H1 (cell line): Measurements from ENCODE around the gene HRH1. TPM values are rescaled to one million over a fixed set of nuclear protein-coding genes. Genes with fewer than 3 reads are reported as not detected.

Experiments
- CTBP2 ChIP-seq: IDR thresholded peaks from 2 replicates; pipeline ENCODE4 v1.7.0; 2011; ENCODE audit warnings: borderline replicate concordance, mild to moderate bottlenecking, moderate library complexity, mixed read lengths, low read length; ENCODE audit not compliant: insufficient read depth, insufficient read length
- MAFK ChIP-seq: IDR thresholded peaks from 2 replicates; pipeline ENCODE4 v1.6.1; 2012; ENCODE audit warnings: low read depth, mild to moderate bottlenecking, improper control_type of control experiment, low read length
- NANOG ChIP-seq: IDR thresholded peaks from 2 replicates; pipeline ENCODE4 v1.6.1; 2011; ENCODE audit warnings: low read length, low read depth, mild to moderate bottlenecking, inconsistent platforms; ENCODE audit not compliant: insufficient read depth, poor library complexity, severe bottlenecking
- PHF8 ChIP-seq: fragments of 200-600 bp; sonication (generic); conservative IDR thresholded peaks from 2 replicates; pipeline ENCODE4 v1.7.1; 2012; ENCODE audit warnings: low read depth, mild to moderate bottlenecking, inconsistent platforms, low read length, moderate library complexity
- SIRT6 ChIP-seq: IDR thresholded peaks from one replicate; pipeline ENCODE4 v1.7.1; 2012; ENCODE audit warnings: low read length, inconsistent platforms
- SIX5 ChIP-seq: IDR thresholded peaks from 2 replicates; pipeline ENCODE4 v1.6.1; 2011; ENCODE audit warnings: mild to moderate bottlenecking, low read depth, low read length
- SUZ12 ChIP-seq: fragments of 200-600 bp; sonication (generic); IDR thresholded peaks from 2 replicates; pipeline ENCODE4 v1.6.1; 2012; ENCODE audit warnings: mild to moderate bottlenecking, inconsistent platforms, low read length, moderate library complexity, mixed read lengths
- polyA plus RNA-seq, 7 experiments: library from polyadenylated mRNA; depleted of rRNA in 3 of 7; stranded (reverse) in 5 of 7; unstranded in 2 of 7; fragments of >200 nt in 5 of 7; fragments of 200-250 nt in 2 of 7; gene quantifications; 1 replicate in 5 of 7; 2 replicates in 1 of 7; 4 replicates in 1 of 7; pipeline versions ENCODE4 v1.2.1 to v1.2.3, GENCODE V29; 2011 to 2013; ENCODE audit warnings: missing spikeins in 2 of 7, mixed read lengths in 2 of 7
- total RNA-seq: library from RNA; stranded (reverse); fragmentation: NEBNext Ultra II Directional; extraction: Animal tissue kit (Norgen Biotek cat#: 25700); gene quantifications from 2 replicates; pipeline ENCODE4 v1.2.1, GENCODE V29; 2021
- TF ChIP-seq, protein P1 (sequence below): fragments of 300-600 bp; sonication (generic); IDR thresholded peaks from 2 replicates; pipeline ENCODE4 v1.7.1; 2012; ENCODE audit warnings: low read length, moderate library complexity, mild to moderate bottlenecking, inconsistent platforms; ENCODE audit not compliant: insufficient replicate concordance

HRH1 gene
- total and polyA plus RNA-seq, 2 of the 8 experiments (the other 6 are each of a cell fraction or from before 2014, with no cell fraction given) = 0.11 TPM; not detected in 1

DNA sequence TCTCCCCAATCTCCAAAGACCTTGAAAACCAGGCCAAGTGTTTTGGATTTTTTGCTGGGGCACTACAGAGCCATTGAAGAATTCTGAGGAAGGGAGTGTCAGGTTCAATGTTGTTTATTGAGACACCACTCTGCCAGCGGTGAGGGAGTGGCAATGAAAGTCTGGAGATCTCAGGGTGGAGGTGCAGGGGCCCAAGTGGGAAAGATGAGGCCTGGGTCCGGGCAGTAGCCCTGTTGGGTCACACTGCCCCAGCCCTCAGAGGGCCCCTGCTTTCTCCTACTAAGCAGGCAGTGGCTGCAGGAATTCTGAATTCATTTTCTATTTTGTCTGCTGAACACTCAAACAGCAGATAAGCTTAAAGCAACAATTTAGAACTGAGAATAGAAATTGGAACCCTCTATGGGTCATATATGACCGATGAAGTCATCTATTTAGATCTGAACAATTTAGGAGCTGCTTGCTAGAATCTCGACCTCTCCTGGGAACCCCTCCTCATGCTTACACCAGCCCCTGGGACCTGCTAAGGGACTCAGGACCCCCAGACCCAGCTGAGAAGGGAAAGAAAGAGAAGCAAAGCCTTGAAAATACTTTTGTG, 17.9 kb downstream of the HRH1 start (continued):
- TF ChIP-seq, protein P1, sequence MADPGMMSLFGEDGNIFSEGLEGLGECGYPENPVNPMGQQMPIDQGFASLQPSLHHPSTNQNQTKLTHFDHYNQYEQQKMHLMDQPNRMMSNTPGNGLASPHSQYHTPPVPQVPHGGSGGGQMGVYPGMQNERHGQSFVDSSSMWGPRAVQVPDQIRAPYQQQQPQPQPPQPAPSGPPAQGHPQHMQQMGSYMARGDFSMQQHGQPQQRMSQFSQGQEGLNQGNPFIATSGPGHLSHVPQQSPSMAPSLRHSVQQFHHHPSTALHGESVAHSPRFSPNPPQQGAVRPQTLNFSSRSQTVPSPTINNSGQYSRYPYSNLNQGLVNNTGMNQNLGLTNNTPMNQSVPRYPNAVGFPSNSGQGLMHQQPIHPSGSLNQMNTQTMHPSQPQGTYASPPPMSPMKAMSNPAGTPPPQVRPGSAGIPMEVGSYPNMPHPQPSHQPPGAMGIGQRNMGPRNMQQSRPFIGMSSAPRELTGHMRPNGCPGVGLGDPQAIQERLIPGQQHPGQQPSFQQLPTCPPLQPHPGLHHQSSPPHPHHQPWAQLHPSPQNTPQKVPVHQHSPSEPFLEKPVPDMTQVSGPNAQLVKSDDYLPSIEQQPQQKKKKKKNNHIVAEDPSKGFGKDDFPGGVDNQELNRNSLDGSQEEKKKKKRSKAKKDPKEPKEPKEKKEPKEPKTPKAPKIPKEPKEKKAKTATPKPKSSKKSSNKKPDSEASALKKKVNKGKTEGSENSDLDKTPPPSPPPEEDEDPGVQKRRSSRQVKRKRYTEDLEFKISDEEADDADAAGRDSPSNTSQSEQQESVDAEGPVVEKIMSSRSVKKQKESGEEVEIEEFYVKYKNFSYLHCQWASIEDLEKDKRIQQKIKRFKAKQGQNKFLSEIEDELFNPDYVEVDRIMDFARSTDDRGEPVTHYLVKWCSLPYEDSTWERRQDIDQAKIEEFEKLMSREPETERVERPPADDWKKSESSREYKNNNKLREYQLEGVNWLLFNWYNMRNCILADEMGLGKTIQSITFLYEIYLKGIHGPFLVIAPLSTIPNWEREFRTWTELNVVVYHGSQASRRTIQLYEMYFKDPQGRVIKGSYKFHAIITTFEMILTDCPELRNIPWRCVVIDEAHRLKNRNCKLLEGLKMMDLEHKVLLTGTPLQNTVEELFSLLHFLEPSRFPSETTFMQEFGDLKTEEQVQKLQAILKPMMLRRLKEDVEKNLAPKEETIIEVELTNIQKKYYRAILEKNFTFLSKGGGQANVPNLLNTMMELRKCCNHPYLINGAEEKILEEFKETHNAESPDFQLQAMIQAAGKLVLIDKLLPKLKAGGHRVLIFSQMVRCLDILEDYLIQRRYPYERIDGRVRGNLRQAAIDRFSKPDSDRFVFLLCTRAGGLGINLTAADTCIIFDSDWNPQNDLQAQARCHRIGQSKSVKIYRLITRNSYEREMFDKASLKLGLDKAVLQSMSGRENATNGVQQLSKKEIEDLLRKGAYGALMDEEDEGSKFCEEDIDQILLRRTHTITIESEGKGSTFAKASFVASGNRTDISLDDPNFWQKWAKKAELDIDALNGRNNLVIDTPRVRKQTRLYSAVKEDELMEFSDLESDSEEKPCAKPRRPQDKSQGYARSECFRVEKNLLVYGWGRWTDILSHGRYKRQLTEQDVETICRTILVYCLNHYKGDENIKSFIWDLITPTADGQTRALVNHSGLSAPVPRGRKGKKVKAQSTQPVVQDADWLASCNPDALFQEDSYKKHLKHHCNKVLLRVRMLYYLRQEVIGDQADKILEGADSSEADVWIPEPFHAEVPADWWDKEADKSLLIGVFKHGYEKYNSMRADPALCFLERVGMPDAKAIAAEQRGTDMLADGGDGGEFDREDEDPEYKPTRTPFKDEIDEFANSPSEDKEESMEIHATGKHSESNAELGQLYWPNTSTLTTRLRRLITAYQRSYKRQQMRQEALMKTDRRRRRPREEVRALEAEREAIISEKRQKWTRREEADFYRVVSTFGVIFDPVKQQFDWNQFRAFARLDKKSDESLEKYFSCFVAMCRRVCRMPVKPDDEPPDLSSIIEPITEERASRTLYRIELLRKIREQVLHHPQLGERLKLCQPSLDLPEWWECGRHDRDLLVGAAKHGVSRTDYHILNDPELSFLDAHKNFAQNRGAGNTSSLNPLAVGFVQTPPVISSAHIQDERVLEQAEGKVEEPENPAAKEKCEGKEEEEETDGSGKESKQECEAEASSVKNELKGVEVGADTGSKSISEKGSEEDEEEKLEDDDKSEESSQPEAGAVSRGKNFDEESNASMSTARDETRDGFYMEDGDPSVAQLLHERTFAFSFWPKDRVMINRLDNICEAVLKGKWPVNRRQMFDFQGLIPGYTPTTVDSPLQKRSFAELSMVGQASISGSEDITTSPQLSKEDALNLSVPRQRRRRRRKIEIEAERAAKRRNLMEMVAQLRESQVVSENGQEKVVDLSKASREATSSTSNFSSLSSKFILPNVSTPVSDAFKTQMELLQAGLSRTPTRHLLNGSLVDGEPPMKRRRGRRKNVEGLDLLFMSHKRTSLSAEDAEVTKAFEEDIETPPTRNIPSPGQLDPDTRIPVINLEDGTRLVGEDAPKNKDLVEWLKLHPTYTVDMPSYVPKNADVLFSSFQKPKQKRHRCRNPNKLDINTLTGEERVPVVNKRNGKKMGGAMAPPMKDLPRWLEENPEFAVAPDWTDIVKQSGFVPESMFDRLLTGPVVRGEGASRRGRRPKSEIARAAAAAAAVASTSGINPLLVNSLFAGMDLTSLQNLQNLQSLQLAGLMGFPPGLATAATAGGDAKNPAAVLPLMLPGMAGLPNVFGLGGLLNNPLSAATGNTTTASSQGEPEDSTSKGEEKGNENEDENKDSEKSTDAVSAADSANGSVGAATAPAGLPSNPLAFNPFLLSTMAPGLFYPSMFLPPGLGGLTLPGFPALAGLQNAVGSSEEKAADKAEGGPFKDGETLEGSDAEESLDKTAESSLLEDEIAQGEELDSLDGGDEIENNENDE = no peak
- no peak for TF ChIP-seq SUZ12
- TF ChIP-seq PHF8 = no peak
- no peak for TF ChIP-seq NANOG
- TF ChIP-seq MAFK = no peak
- TF ChIP-seq CTBP2 = no peak
- TF ChIP-seq SIRT6 = no peak
- no peak for TF ChIP-seq SIX5
